Kidney glomerular epithelial cell (primary cell): ENCODE measurements around the gene SLC1A4.

Experiments
- DNase-seq: peaks from one replicate; lab custom pipeline; 2025; lab: John Stamatoyannopoulos, UW

Gene SLC1A4

GRCh38 chr2:65054749-65055421 is 65.7 kb downstream of the SLC1A4 start:
- DNase-seq, result no peak

DNA sequence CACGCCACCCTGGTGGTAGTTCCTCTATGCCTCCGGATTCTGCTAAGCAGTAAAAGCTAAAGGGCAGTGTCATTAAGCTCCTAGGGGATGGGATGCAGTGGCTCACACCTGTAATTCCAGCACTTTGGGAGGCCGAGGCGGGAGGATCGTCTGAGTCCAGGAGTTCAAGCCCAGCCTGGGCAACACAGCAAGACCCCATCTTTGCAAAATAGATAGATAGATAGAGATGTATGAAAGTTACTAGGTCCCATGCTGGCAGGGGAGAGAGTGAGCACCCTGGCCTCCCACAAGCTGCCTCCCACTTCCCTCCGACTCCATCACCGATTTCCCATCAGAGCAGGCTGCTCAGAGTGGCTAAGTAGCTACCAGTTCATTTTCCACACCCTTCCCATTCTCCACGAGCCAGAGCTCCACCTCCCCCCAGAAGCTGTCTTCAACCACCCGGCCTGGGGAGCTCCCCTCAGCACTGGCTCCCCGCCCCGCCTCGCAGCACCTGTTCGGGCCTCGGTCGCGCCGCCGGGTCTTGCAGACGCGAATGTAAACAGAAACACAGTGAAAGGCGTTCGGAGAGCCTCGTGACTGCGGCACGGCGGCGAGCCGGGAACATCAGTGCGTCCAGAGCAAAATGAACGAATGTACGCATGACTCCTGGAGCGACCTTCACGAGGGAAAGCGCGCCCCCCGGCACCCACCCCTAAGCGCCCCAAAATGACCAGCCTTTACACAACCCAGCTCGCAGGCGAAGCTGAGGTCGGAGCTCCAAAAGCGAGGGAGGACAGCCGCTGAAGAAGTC is 66.4 kb downstream of the SLC1A4 start:
- DNase-seq, result peak; percentile 71

DNA sequence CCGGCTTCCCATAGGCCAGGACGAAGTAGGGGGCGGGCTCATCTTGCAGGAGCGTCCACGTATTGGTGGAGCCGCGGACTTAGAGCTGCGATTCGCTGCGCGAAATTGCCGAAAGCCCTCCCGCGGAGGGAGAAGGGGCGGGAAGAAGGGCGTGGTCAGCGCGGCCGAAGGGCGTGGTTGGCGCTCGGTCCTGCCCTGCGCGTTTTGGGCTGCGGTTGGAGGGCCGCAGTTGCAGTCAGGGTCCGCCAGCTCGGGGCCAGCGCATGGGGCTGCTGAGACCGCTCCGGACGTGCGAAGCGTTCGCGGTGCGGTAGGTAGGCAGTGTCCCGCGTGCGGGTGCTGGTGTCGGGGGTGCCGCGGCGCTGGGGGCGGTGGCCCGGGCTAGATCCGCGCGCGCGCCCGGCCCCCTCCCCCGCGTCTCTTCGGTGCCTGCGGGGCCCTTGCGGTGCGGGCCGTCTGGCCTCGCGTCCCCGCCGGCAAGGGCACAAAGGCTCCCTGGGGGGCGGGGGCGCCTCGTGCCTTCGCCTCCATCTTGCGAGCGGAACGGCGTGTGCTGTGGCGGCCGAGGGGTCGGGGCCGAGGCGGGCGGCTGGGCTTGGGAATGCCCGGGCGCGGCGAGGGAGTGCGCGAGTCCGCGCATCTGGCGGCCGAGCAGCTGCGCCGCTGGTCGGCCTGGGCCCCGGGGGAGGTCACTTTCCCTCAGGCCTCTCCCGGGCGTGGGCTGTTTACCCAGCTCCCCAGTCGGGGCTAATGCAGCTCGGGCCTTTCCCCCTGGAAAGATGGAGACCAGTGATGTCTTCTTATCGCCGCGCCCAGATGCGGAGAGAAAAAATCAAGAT is 67.2 kb downstream of the SLC1A4 start, which contains the start of gene CEP68:
CEP68 (plus strand) TSS at position 202 of the 839 bp plus-strand sequence. CDS start 13,029 bp downstream, outside the sequence.
- DNase-seq, result peak; percentile 93

GRCh38 chr2:65057054-65057375 is 67.8 kb downstream of the SLC1A4 start:
- no peak for DNase-seq

DNA sequence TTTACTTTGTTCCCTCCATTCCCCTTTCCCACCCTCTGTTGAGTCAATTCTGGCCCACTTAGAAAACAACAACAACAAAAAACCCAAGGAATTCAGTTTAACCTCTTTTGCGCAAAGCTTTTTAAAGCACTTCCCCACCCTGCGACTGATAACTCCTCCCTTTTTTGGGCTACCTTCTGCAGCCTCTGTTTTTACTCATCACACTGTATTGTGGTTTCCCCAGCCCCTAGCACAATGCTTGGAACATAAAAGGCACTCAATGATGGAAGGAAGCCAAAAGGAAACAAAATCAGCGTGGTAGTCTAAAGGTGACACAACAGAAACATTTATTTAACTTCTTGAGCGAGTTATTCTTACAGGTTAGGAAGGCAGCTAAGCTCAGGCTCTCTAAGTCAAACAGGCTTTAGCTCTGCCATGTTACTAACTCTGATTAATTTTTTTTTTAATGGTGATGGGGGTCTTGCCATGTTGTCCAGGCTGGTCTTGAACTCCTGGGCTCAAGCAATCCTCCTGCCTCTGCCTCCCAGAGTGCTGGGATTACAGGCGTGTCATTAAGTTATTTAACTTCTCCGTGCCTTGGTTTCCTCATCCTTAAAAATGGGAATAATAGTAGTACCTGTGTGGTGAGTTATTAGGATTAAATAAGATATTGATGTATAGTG is 68.3 kb downstream of the SLC1A4 start:
- no peak for DNase-seq

DNA sequence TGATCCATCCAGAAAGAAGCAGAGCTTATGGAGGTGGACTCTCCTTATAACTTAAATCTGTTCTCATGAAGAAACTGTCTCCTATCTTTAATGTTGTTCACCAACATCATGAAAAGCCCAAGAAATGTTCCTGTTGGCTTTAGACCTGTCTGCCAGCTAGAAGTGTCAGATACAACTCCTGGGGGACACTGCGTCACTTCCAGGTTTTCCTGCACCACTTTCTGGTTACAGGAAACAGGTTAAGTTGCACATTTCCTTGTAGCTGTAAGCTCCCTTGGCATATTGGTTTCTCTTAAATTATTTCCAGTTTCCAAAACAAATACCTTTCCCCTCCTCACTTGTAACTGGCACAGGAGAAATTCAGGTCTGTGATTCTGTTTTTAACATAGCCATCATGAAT is 69.9 kb downstream of the SLC1A4 start:
- no peak for DNase-seq

- no peak for DNase-seq
Measured at GRCh38 chr2:65061146-65061909, 72.1 kb downstream of the SLC1A4 start.

GRCh38 chr2:65061910-65062339 is 72.7 kb downstream of the SLC1A4 start:
- no peak for DNase-seq

DNA sequence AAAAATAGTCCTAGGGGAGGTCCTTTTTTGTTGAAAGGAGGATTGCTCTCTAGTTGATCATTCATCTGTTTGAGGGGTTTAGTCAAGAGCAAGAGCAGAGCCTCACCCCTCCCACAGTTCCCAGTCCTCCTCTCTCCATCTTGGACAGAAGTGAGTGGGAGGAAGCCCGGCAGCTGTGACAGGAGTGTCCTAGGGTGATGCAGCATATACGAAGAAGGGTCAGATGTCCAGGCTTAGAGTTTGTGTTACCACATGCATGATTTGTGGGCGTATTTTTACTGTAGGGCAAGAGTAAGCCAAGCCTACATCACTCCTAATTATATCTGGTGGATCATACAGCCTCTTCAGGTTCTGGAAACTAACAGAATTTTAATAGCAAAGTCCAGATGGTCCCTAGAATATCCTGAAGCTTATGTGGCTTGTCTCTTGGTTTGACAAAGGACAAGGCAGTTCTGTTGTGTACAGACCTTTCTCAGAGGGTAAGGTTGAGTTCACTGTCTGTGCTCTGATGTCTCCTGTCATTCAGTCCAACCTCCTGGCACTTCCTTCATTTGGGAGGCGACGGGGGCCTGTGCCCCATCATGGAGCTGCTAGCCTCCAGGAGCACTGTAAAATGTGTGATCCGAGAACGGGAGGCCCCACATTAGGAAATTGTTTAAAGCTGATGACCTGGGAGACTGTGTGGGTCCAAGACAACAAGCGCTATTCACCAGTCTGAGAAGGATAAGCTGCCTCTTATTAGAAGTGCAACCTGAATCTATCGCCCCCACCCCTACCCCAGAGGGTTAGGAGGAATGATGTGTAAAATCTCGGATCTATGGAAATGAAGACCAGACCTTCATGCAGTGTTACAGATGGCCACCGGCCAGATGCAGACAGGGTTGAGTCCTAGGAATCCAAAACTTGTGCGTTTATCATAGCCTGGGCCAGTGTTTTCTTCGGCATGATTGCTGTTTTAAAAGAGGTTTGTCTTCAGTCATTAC is 73.9 kb downstream of the SLC1A4 start:
- DNase-seq, result no peak

- peak; percentile 50 for DNase-seq
Measured at GRCh38 chr2:65064728-65065552, 75.7 kb downstream of the SLC1A4 start.

DNA sequence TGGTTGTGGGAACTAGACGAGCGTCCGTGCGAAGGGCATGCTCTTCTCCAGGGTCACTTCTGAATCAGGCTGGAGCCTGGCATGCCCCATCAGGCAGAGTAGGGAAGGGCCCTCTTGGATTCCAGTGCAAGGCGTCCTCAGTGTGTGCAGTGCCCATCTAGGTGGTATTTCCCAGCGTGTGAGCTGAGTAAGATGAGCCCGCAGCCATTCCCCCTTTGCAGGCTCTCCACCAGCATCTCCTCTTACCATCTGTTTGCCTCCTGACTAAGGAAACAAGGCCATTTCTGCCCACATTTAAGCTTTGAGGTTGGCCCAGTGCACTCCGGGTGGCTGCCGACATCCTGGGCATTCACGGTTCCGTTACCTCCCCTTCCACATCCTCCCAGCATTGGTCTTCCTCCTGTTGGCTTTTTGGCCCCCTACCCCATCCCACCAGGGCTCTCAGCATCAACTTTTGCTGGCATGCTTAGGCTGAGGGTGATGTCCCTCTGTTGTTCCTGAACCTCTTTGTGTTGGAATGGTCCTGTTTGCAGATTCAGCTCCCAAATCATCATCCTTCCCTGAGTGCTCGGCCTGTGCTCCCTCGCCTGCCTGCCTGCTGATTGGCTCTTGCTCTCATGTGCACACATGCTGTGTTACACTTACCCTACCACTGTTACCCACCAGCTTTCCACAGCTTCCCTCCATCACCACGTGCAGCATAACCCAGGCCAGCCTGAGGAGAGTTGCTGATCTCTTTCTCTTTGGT is 78.8 kb downstream of the SLC1A4 start:
- DNase-seq, result no peak

- no peak for DNase-seq
Measured at GRCh38 chr2:65069439-65069824, 80.2 kb downstream of the SLC1A4 start.

- DNase-seq, result peak; percentile 49
Measured at GRCh38 chr2:65070172-65070830, 81.1 kb downstream of the SLC1A4 start.

- no peak for DNase-seq
Measured at GRCh38 chr2:65070856-65071255, 81.7 kb downstream of the SLC1A4 start.

- no peak for DNase-seq
Measured at GRCh38 chr2:65071499-65072180, 82.4 kb downstream of the SLC1A4 start.

- no peak for DNase-seq
Measured at GRCh38 chr2:65072181-65072970, 83.2 kb downstream of the SLC1A4 start.
